ENCODE data around the gene MARCHF10.

DNA sequence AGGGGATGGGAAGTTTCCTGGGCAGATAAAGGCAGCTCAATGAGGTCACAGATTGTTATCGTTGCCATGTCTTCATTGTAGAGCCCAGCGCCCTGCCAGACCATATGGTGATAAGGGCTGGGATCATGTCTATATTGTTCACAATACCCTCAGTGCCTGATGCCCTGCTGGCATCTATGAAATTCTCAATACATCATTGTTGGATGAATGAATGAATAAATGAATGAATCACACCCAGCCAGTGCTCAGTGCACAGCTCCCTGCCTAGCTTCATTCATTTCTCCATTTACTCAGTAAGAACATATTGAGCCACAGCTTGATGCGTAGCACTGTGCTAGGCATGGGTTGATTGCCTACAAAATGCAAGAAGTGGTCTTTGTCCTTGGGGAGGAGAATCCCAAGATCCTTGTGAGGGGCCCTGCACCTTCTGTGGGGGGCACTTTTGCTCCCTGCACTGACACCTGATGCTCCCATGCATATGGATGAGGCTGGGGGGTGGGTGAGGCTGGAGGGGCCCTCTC lies 150.9 kb downstream of the MARCHF10 start:
- TF ChIP-seq REST (IDR thresholded peaks at IDR 0.05; ENCODE audit: low read depth) (no peak), CTCF (IDR thresholded peaks at IDR 0.05 in 2 of 3, conservative IDR thresholded peaks at IDR 0.05 in 1 of 3; ENCODE audit: borderline replicate concordance in 1 of 3, insufficient read depth in 1 of 3, low read depth in 2 of 3, low read length in 2 of 3) (no peak), JUND (IDR thresholded peaks at IDR 0.05) (no peak), POLR2AphosphoS5 (IDR thresholded peaks at IDR 0.05; ENCODE audit: low read depth, low read length) (no peak), YY1 (IDR thresholded peaks at IDR 0.05; ENCODE audit: extremely low read depth, insufficient replicate concordance, low read depth, low read length) (no peak), POLR2A (IDR thresholded peaks at IDR 0.05; ENCODE audit: borderline replicate concordance, extremely low read depth, insufficient read depth, insufficient read length) (no peak), EZH2 (IDR thresholded peaks at IDR 0.05) (no peak), ZFX (IDR thresholded peaks at IDR 0.05) (no peak), RAD21 (IDR thresholded peaks at IDR 0.05; ENCODE audit: low read depth) (no peak), ZNF274 (IDR thresholded peaks at IDR 0.05; ENCODE audit: low read depth, low read length) (no peak), FOSL1 (IDR thresholded peaks at IDR 0.05; ENCODE audit: low read depth) (no peak), EZH2phosphoT487 (IDR thresholded peaks at IDR 0.05; ENCODE audit: borderline replicate concordance) (no peak), EGR1 (IDR thresholded peaks at IDR 0.05; ENCODE audit: low read depth) (no peak)
- TF ChIP-seq, protein P1, sequence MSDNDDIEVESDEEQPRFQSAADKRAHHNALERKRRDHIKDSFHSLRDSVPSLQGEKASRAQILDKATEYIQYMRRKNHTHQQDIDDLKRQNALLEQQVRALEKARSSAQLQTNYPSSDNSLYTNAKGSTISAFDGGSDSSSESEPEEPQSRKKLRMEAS (IDR thresholded peaks at IDR 0.05) = no peak
